ENCODE measurements around the gene IL1RL2. TPM values are rescaled to one million over a fixed set of nuclear protein-coding genes. Genes with fewer than 3 reads are reported as not detected.

The IL1RL2 gene
- total and polyA plus RNA-seq, 4 donors = 0.98 to 2.0 (median 1.3) TPM

GRCh38 chr2:102172745-102173144 lies 14.1 kb upstream of the IL1RL2 start (continued):
- TF ChIP-seq RAD21 (IDR thresholded peaks at IDR 0.05) = no peak
- no peak for TF ChIP-seq CTCF (IDR thresholded peaks at IDR 0.05; ENCODE audit: low read depth, low read length, missing input control)
- no peak for TF ChIP-seq TAF1 (conservative IDR thresholded peaks at IDR 0.05)
- TF ChIP-seq FOXA2 (IDR thresholded peaks at IDR 0.05) = no peak

- Histone ChIP-seq H3K4me3 (ENCODE audit: low read depth in 1 of 3, low read length in 3 of 3) (no peak overlapping the region), H3K27ac (ENCODE audit: low read depth in 1 of 2, low read length in 2 of 2) (no peak overlapping the region)
Measured at GRCh38 chr2:102176172-102176571, 10.7 kb upstream of the IL1RL2 start.

More at GRCh38 chr2:102176172-102176571, 10.7 kb upstream of the IL1RL2 start:
- DNase-seq (ENCODE audit: low spot score) = no peak
- Histone ChIP-seq H3K27me3 (ENCODE audit: control insufficient read depth in 4 of 4, insufficient read depth in 4 of 4, low read length in 3 of 4) (no peaks in the 10 kb centered on the region), H3K9ac (ENCODE audit: low read depth in 1 of 2, low read length in 2 of 2) (no peak overlapping the region), H3K9me3 (ENCODE audit: control insufficient read depth in 4 of 4, low read length in 3 of 4) (no peaks in the 10 kb centered on the region), H3K36me3 (ENCODE audit: control insufficient read depth in 4 of 4, insufficient read depth in 3 of 4, low read depth in 1 of 4, low read length in 3 of 4) (peaks cover 12 to 59% (median 48%) of the 10 kb centered on the region in 4 donors), H3K4me1 (ENCODE audit: control insufficient read depth in 4 of 4, insufficient read depth in 4 of 4, low read length in 3 of 4) (peaks cover 0 to 1% (median 0%) of the 10 kb centered on the region in 4 donors)
- TF ChIP-seq RXRA (IDR thresholded peaks at IDR 0.05) = no peak
- no peak for TF ChIP-seq ATF3 (IDR thresholded peaks at IDR 0.05)
- TF ChIP-seq CTCF (IDR thresholded peaks at IDR 0.05; ENCODE audit: low read depth, low read length, missing input control) = no peak
- TF ChIP-seq ZBTB33 (IDR thresholded peaks at IDR 0.05) = no peak
- no peak for TF ChIP-seq EGR1 (IDR thresholded peaks at IDR 0.05; ENCODE audit: low read depth in 2 of 2)
- TF ChIP-seq JUND (IDR thresholded peaks at IDR 0.05) = no peak
- TF ChIP-seq TAF1 (conservative IDR thresholded peaks at IDR 0.05) = no peak
- TF ChIP-seq NR2F2 (IDR thresholded peaks at IDR 0.05) = no peak
- no peak for TF ChIP-seq RAD21 (IDR thresholded peaks at IDR 0.05)
- TF ChIP-seq HNF4G (IDR thresholded peaks at IDR 0.05) = no peak
- no peak for TF ChIP-seq FOXA2 (IDR thresholded peaks at IDR 0.05)
- TF ChIP-seq MAX (IDR thresholded peaks at IDR 0.05) = no peak
- TF ChIP-seq SP1 (IDR thresholded peaks at IDR 0.05) = no peak
- TF ChIP-seq YY1 (IDR thresholded peaks at IDR 0.05) = no peak
- WGBS = 84% methylated on average over 3 of the region's 3 CpGs
